PC-9 (cell line): ENCODE results near the gene GIPC3. TPM values are rescaled to one million over a fixed set of nuclear protein-coding genes. Genes with fewer than 3 reads are reported as not detected.

Experiments used
- BruUV-seq: library from RNA; stranded (reverse); fragments of 400-500 nt; replicated peaks from 2 replicates; lab custom pipeline; 2021; lab: Mats Ljungman, UMichigan
- CTCF ChIA-PET: fragments of 300-600 bp; sonication (Branson Sonifier 250); formaldehyde crosslinking; loops from one replicate; lab custom pipeline; 2022; ENCODE audit warnings: antibody characterized with exemption; lab: Charles Lee
- POLR2A ChIA-PET: fragments of 300-600 bp; sonication (Branson Sonifier 250); formaldehyde crosslinking; loops from one replicate; lab custom pipeline; 2022; ENCODE audit warnings: antibody characterized with exemption; ENCODE audit not compliant: unreplicated experiment; lab: Charles Lee
- DNase-seq, 2 experiments: peaks; one replicate each; pipeline versions ENCODE4 v3.0.0 to v3.0.0-alpha.2; 2015 to 2022; ENCODE audit warnings: mixed read lengths in 1 of 2
- H2AFZ ChIP-seq: fragments of 200-600 bp; sonication (generic); 2 replicates; pipeline ENCODE4 v1.8.1; 2017; ENCODE audit warnings: antibody characterized with exemption
- H3F3A ChIP-seq: fragments of 200-600 bp; sonication (generic); 2 replicates; pipeline ENCODE4 v1.8.1; 2017; ENCODE audit warnings: antibody characterized with exemption, mild to moderate bottlenecking, low read depth; ENCODE audit not compliant: insufficient read depth
- H3K27ac ChIP-seq: fragments of 200-600 bp; sonication (generic); 2 replicates; pipeline ENCODE4 v1.6.1; 2016; ENCODE audit warnings: mixed run types
- H3K27me3 ChIP-seq: fragments of 200-600 bp; sonication (generic); 2 replicates; pipeline ENCODE4 v1.6.1; 2016; ENCODE audit warnings: low read depth, mixed run types; ENCODE audit not compliant: insufficient read depth
- H3K36me3 ChIP-seq: fragments of 200-600 bp; sonication (generic); 2 replicates; pipeline ENCODE4 v1.6.1; 2016; ENCODE audit warnings: low read depth, mixed run types
- H3K4me1 ChIP-seq: fragments of 200-600 bp; sonication (generic); replicated peaks from 2 replicates; pipeline ENCODE4 v1.6.1; 2016; ENCODE audit warnings: mixed run types; ENCODE audit not compliant: insufficient read depth
- H3K4me2 ChIP-seq: fragments of 200-600 bp; sonication (generic); 2 replicates; pipeline ENCODE4 v1.6.1; 2017; ENCODE audit warnings: mixed run types
- H3K4me3 ChIP-seq: fragments of 200-600 bp; sonication (generic); 2 replicates; pipeline ENCODE4 v1.6.1; 2016; ENCODE audit warnings: mixed run types
- H3K79me2 ChIP-seq: fragments of 200-600 bp; sonication (generic); 2 replicates; pipeline ENCODE4 v1.6.1; 2017; ENCODE audit warnings: low read depth, mixed run types
- H3K9me2 ChIP-seq: fragments of 200-600 bp; sonication (generic); 2 replicates; pipeline ENCODE4 v1.8.1; 2017; ENCODE audit warnings: mild to moderate bottlenecking; ENCODE audit not compliant: insufficient read depth
- H3K9me3 ChIP-seq: fragments of 200-600 bp; sonication (generic); 2 replicates; pipeline ENCODE4 v1.8.1; 2016; ENCODE audit warnings: low read depth; ENCODE audit not compliant: insufficient read depth
- H4K20me1 ChIP-seq: fragments of 200-600 bp; sonication (generic); 2 replicates; pipeline ENCODE4 v1.8.1; 2017; ENCODE audit not compliant: insufficient read depth
- CTCF ChIP-seq: fragments of 200-600 bp; sonication (generic); conservative IDR thresholded peaks from 2 replicates; pipeline ENCODE4 v1.6.1; 2017; ENCODE audit warnings: mixed run types, antibody characterized with exemption, mild to moderate bottlenecking, moderate library complexity
- EZH2 ChIP-seq: fragments of 200-600 bp; sonication (generic); IDR thresholded peaks from 2 replicates; pipeline ENCODE4 v1.8.0; 2017; ENCODE audit warnings: antibody characterized with exemption, low read depth
- intact Hi-C: fragments of 100-400 bp; cut with micrococcal nuclease; formaldehyde crosslinking; loops from one replicate; pipeline ENCODE4 v1.10.0; 2022; ENCODE audit not compliant: unreplicated experiment
- total RNA-seq: library from RNA; stranded (reverse); gene quantifications from 2 replicates; pipeline ENCODE4 v1.2.3, GENCODE V29; 2021

GIPC3 gene
- total RNA-seq, 1 experiment from 2014 or later: not detected

- BruUV-seq: no TSS peak
- CTCF ChIA-PET: no interaction called here
- no peaks in the 10 kb centered on the region for H3K36me3 ChIP-seq
- H3K27me3 ChIP-seq: no peaks in the 10 kb centered on the region
- H3K4me1 ChIP-seq: 0 out of 2 replicates have a peak, but pooled peaks cover 3% of the 10 kb centered on the region
- H3K9me3 ChIP-seq: no peaks in the 10 kb centered on the region
- peak overlapping the region; percentile 68 for H3K4me2 ChIP-seq
- no peaks in the 10 kb centered on the region for H3K9me2 ChIP-seq
- H3K4me3 ChIP-seq: peak overlapping the region; percentile 33; the same call in 1 of the 2 replicates
- intact Hi-C loops: no loop called here
- H3K79me2 ChIP-seq: no peaks in the 10 kb centered on the region
- POLR2A ChIA-PET: no interaction called here
- TF ChIP-seq CTCF (no peak), EZH2 (no peak)
- no peak overlapping the region for H3K27ac ChIP-seq
- peak; percentile 40 to 69 for DNase-seq
- 0 out of 2 replicates have a peak, but pooled peaks cover 7% of the 10 kb centered on the region for H3F3A ChIP-seq
- H4K20me1 ChIP-seq: no peaks in the 10 kb centered on the region
- H2AFZ ChIP-seq: peak overlapping the region; percentile 62; the same call in 1 of the 2 replicates
These were observed 21.0 kb downstream of the GIPC3 start for GRCh38 chr19:3606174-3606689.

GRCh38 chr19:3606690-3607289 lies 21.5 kb downstream of the GIPC3 start, which contains the start of gene TBXA2R:
TBXA2R (minus strand) TSS chr19:3606875; CDS start chr19:3600634, 6,241 bp downstream.
- peak within 1 kb of the TSS; percentile 33; the same call in 1 of the 2 replicates for H3K4me3 ChIP-seq
- H4K20me1 ChIP-seq: no peaks in the 10 kb centered on the region
- no TSS peak for BruUV-seq
- no peak within 1 kb of the TSS for H3K27ac ChIP-seq
- intact Hi-C loops: no loop called here
- H3K9me3 ChIP-seq: no peaks in the 10 kb centered on the region
- 0 out of 2 replicates have a peak, but pooled peaks cover 3% of the 10 kb centered on the region for H3K4me1 ChIP-seq
- H3K27me3 ChIP-seq: no peaks in the 10 kb centered on the region
- 0 out of 2 replicates have a peak, but pooled peaks cover 7% of the 10 kb centered on the region for H3F3A ChIP-seq
- H3K36me3 ChIP-seq: no peaks in the 10 kb centered on the region
- H3K79me2 ChIP-seq: no peaks in the 10 kb centered on the region
- peak within 1 kb of the TSS; percentile 62; the same call in 1 of the 2 replicates for H2AFZ ChIP-seq
- ChIA-PET POLR2A (no interaction called here), CTCF (no interaction called here)
- H3K4me2 ChIP-seq: peak within 1 kb of the TSS; percentile 68
- TF ChIP-seq CTCF (no peak), EZH2 (no peak)
- no peaks in the 10 kb centered on the region for H3K9me2 ChIP-seq
- DNase-seq: peak in 1 of 2 experiments; percentile 50

GRCh38 chr19:3607303-3608078 lies 22.2 kb downstream of the GIPC3 start:
- no peak overlapping the region for H3K27ac ChIP-seq
- no peaks in the 10 kb centered on the region for H3K27me3 ChIP-seq
- ChIA-PET CTCF (no interaction called here), POLR2A (no interaction called here)
- H2AFZ ChIP-seq: no peak overlapping the region
- H4K20me1 ChIP-seq: no peaks in the 10 kb centered on the region
- no peaks in the 10 kb centered on the region for H3K79me2 ChIP-seq
- no peak for DNase-seq
- no peaks in the 10 kb centered on the region for H3K9me3 ChIP-seq
- H3F3A ChIP-seq: 0 out of 2 replicates have a peak, but pooled peaks cover 7% of the 10 kb centered on the region
- H3K4me2 ChIP-seq: peak overlapping the region; percentile 68; the same call in 1 of the 2 replicates
- H3K4me1 ChIP-seq: 0 out of 2 replicates have a peak, but pooled peaks cover 3% of the 10 kb centered on the region
- TF ChIP-seq CTCF (no peak), EZH2 (no peak)
- no peak overlapping the region for H3K4me3 ChIP-seq
- no TSS peak for BruUV-seq
- H3K36me3 ChIP-seq: no peaks in the 10 kb centered on the region
- H3K9me2 ChIP-seq: no peaks in the 10 kb centered on the region
- intact Hi-C loops: no loop called here
